DOHH2 (cell line): Measurements from ENCODE around the gene MRGPRD.

Experiments used
- H3F3A ChIP-seq: fragments of 200-600 bp; sonication (generic), shearing (Covaris generic); 2 replicates; pipeline ENCODE4 v1.6.0; 2016; ENCODE audit warnings: antibody characterized with exemption, mild to moderate bottlenecking; ENCODE audit not compliant: control insufficient read depth, insufficient read depth
- H3K27ac ChIP-seq: fragments of 200-600 bp; sonication (generic); 2 replicates; pipeline ENCODE4 v1.5.1; 2014; ENCODE audit warnings: low read depth, mild to moderate bottlenecking, low read length, moderate library complexity
- H3K27me3 ChIP-seq: fragments of 200-600 bp; sonication (generic); 2 replicates; pipeline ENCODE4 v1.6.1; 2014; ENCODE audit warnings: mild to moderate bottlenecking, low read length, mixed read lengths; ENCODE audit not compliant: control insufficient read depth
- H3K36me3 ChIP-seq: fragments of 200-600 bp; sonication (generic); 2 replicates; pipeline ENCODE4 v1.6.1; 2014; ENCODE audit warnings: mild to moderate bottlenecking, low read length, moderate library complexity, mixed read lengths; ENCODE audit not compliant: control insufficient read depth
- H3K4me1 ChIP-seq: fragments of 200-600 bp; sonication (generic); 2 replicates; pipeline ENCODE4 v1.6.1; 2014; ENCODE audit warnings: mild to moderate bottlenecking, low read length, mixed read lengths; ENCODE audit not compliant: control insufficient read depth
- H3K4me2 ChIP-seq: fragments of 200-600 bp; sonication (generic); 2 replicates; pipeline ENCODE4 v1.6.0; 2014; ENCODE audit warnings: mild to moderate bottlenecking, low read length, moderate library complexity
- H3K4me3 ChIP-seq: fragments of 200-600 bp; sonication (generic); 2 replicates; pipeline ENCODE4 v1.5.1; 2014; ENCODE audit warnings: mild to moderate bottlenecking, low read length, mixed read lengths
- H3K79me2 ChIP-seq: fragments of 200-600 bp; sonication (generic); 2 replicates; pipeline ENCODE4 v1.6.1; 2014; ENCODE audit warnings: mild to moderate bottlenecking, low read length, mixed read lengths; ENCODE audit not compliant: control insufficient read depth
- H3K9me2 ChIP-seq: fragments of 200-600 bp; sonication (generic); replicated peaks from 2 replicates; pipeline ENCODE4 v1.6.1; 2014; ENCODE audit warnings: mild to moderate bottlenecking, low read length, mixed read lengths; ENCODE audit not compliant: control insufficient read depth
- H3K9me3 ChIP-seq: fragments of 200-600 bp; sonication (generic); 2 replicates; pipeline ENCODE4 v1.6.1; 2014; ENCODE audit warnings: antibody characterized with exemption, low read length, mixed read lengths; ENCODE audit not compliant: control insufficient read depth, insufficient read depth
- H4K20me1 ChIP-seq: fragments of 200-600 bp; sonication (generic); 2 replicates; pipeline ENCODE4 v1.6.0; 2014; ENCODE audit warnings: low read depth, mild to moderate bottlenecking, antibody characterized with exemption, low read length, moderate library complexity; ENCODE audit not compliant: control insufficient read depth, insufficient read depth
- CTCF ChIP-seq: fragments of 200-600 bp; sonication (generic); IDR thresholded peaks from one replicate; pipeline ENCODE4 v1.5.1; 2014; ENCODE audit warnings: antibody characterized with exemption, mild to moderate bottlenecking, low read depth, low read length; ENCODE audit not compliant: poor library complexity, severe bottlenecking
- EZH2phosphoT487 ChIP-seq: fragments of 200-600 bp; sonication (generic); IDR thresholded peaks from 2 replicates; pipeline ENCODE4 v1.6.1; 2017; ENCODE audit warnings: borderline replicate concordance, mild to moderate bottlenecking, antibody characterized with exemption, low read length, moderate library complexity, mixed read lengths

The MRGPRD gene

GRCh38 chr11:68960294-68961071, 20.3 kb downstream of the MRGPRD start:
- H3K27me3 ChIP-seq: no peaks in the 10 kb centered on the region
- no peaks in the 10 kb centered on the region for H3K4me1 ChIP-seq
- no peak overlapping the region for H3K4me3 ChIP-seq
- no peaks in the 10 kb centered on the region for H3K9me2 ChIP-seq
- H3K9me3 ChIP-seq: peaks cover 3% of the 10 kb centered on the region; the same call in 1 of the 2 replicates
- H3K4me2 ChIP-seq: no peak overlapping the region
- H4K20me1 ChIP-seq: no peaks in the 10 kb centered on the region
- no peaks in the 10 kb centered on the region for H3K79me2 ChIP-seq
- no peaks in the 10 kb centered on the region for H3F3A ChIP-seq
- TF ChIP-seq EZH2phosphoT487: no peak
- H3K27ac ChIP-seq: no peak overlapping the region
- H3K36me3 ChIP-seq: no peaks in the 10 kb centered on the region

DNA sequence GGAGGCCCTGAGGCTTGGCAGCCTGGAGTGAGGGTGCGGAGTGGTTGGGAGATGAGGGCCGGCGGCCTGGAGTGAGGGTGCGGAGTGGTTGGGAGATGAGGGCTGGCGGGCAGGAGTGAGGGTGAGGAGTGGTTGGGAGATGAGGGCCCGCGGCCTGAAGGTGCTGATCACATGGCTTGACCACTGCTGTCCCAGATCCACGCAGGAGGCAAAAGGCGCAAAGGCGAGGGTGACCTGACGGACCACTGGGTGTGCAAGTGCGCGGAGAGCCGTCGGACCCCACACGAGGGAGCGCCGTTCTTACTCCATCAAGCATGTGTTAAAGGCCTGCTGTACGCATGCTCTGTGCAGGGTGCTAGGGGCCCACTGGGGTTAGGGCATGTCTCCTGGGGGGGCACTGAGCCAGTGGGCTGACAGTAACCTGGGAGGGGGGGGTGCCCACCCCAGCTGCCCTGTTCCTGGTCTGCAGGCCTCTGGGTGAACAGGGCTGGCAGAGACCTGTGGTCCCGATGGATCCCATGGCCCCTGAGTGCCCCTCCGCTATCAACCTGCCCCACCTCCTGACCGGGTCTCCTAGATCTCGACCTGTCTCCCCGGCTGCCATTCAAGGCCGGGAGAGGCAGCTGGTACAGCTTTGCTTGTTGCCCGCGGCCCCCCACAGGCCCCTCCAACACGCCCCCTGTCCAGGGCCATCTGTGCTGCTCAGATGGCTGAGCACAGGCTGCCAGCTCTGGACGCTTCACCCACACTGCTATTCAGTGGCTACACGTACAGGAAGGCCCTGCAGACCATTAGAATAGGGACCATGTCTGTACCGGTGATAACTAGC, 21.1 kb downstream of the MRGPRD start:
- Histone ChIP-seq H3K79me2 (no peaks in the 10 kb centered on the region), H3K9me3 (peaks cover 3% of the 10 kb centered on the region; the same call in 1 of the 2 replicates), H3K9me2 (no peaks in the 10 kb centered on the region), H3K27me3 (no peaks in the 10 kb centered on the region), H3K4me3 (no peak overlapping the region), H3K36me3 (no peaks in the 10 kb centered on the region), H3K4me2 (no peak overlapping the region), H3K4me1 (no peaks in the 10 kb centered on the region), H3F3A (no peaks in the 10 kb centered on the region), H4K20me1 (no peaks in the 10 kb centered on the region), H3K27ac (no peak overlapping the region)
- TF ChIP-seq EZH2phosphoT487: no peak

DNA sequence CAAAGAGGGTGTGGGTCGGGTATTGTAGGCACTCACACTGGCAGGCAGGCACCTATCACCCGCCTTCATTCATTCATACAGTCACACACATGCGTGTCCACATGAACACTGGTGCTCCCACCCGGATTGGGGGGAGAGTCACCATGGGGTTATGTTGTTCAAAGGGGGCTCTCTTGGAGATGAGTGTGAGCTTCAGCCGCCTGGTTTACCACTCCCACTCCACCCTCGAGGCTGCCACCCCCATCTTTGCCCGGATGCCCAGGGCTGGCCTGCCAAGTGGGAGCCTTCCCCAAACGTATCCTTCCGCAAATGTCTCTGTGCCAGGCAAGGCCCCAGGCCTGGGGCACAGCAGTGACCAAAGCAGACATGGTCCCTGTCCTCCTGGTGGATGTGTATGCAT, 22.6 kb downstream of the MRGPRD start:
- H3K9me2 ChIP-seq: no peaks in the 10 kb centered on the region
- no peak overlapping the region for H3K27ac ChIP-seq
- H3K27me3 ChIP-seq: no peaks in the 10 kb centered on the region
- H3K4me2 ChIP-seq: no peak overlapping the region
- H3K4me3 ChIP-seq: no peak overlapping the region
- H3K4me1 ChIP-seq: no peaks in the 10 kb centered on the region
- H4K20me1 ChIP-seq: no peaks in the 10 kb centered on the region
- TF ChIP-seq CTCF: no peak
- TF ChIP-seq EZH2phosphoT487: no peak
- no peaks in the 10 kb centered on the region for H3F3A ChIP-seq
- H3K9me3 ChIP-seq: no peaks in the 10 kb centered on the region
- no peaks in the 10 kb centered on the region for H3K79me2 ChIP-seq
- no peaks in the 10 kb centered on the region for H3K36me3 ChIP-seq

- Histone ChIP-seq H3K9me2 (no peaks in the 10 kb centered on the region), H3K36me3 (no peaks in the 10 kb centered on the region), H4K20me1 (no peaks in the 10 kb centered on the region), H3K79me2 (no peaks in the 10 kb centered on the region), H3K4me2 (no peak overlapping the region), H3F3A (no peaks in the 10 kb centered on the region), H3K4me3 (no peak overlapping the region), H3K9me3 (no peaks in the 10 kb centered on the region), H3K27ac (no peak overlapping the region), H3K4me1 (no peaks in the 10 kb centered on the region), H3K27me3 (no peaks in the 10 kb centered on the region)
- no peak for TF ChIP-seq CTCF
- no peak for TF ChIP-seq EZH2phosphoT487
Observed at GRCh38 chr11:68956547-68957254, 24.1 kb downstream of the MRGPRD start.
